ENCODE measurements around the gene ANKLE1. TPM values are rescaled to one million over a fixed set of nuclear protein-coding genes. Genes with fewer than 3 reads are reported as not detected.

ANKLE1 gene
- total RNA-seq, 2 donors from 2014 or later, result 0.27 to 0.44 TPM

DNA sequence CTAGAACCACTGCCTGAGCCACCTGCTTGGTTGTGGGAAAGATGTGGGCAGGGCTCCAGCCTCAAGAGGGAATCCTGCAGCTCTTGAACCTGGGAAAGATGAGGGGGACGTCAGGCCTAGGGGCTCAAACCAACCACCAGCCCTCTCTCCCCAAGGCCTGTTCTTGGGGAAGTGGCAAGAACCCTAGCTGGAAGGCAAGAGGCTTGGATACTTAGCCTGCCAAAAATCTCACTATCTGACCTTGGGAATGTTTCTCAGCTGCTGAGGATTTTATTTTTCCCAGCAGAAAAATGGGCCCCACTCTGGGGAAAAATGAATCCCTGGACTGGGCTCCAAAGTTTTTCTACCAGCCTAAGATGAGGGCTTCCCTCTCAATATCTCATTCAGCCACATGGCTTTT lies 21.8 kb upstream of the ANKLE1 start:
- no peak overlapping the region for H3K4me3 ChIP-seq
- intact Hi-C loops (cut with DNase I), result no loop called here
- no peak for DNase-seq
- TF ChIP-seq, protein P1, sequence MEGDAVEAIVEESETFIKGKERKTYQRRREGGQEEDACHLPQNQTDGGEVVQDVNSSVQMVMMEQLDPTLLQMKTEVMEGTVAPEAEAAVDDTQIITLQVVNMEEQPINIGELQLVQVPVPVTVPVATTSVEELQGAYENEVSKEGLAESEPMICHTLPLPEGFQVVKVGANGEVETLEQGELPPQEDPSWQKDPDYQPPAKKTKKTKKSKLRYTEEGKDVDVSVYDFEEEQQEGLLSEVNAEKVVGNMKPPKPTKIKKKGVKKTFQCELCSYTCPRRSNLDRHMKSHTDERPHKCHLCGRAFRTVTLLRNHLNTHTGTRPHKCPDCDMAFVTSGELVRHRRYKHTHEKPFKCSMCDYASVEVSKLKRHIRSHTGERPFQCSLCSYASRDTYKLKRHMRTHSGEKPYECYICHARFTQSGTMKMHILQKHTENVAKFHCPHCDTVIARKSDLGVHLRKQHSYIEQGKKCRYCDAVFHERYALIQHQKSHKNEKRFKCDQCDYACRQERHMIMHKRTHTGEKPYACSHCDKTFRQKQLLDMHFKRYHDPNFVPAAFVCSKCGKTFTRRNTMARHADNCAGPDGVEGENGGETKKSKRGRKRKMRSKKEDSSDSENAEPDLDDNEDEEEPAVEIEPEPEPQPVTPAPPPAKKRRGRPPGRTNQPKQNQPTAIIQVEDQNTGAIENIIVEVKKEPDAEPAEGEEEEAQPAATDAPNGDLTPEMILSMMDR (IDR thresholded peaks at IDR 0.05), result no peak
- H3K9me3 ChIP-seq, result no peaks in the 10 kb centered on the region
- H3K27me3 ChIP-seq, result no peaks in the 10 kb centered on the region
- H3K4me1 ChIP-seq, result peaks cover 3% of the 10 kb centered on the region
- no peak overlapping the region for H3K27ac ChIP-seq
- H3K36me3 ChIP-seq, result no peaks in the 10 kb centered on the region
- no peak overlapping the region for H3K9ac ChIP-seq (ENCODE audit: low read depth in 2 of 2, low read length in 2 of 2)

GRCh38 chr19:17260842-17261325 lies 20.8 kb upstream of the ANKLE1 start:
- TF ChIP-seq, protein P1 (IDR thresholded peaks at IDR 0.05), result peak; percentile 91
- intact Hi-C loops (cut with DNase I), result no loop called here
- H3K9me3 ChIP-seq, result no peaks in the 10 kb centered on the region
- H3K27me3 ChIP-seq, result no peaks in the 10 kb centered on the region
- no peak overlapping the region for H3K4me3 ChIP-seq
- DNase-seq, result peak; percentile 89
- peak overlapping the region in 1 of 2 donors; percentile 50 for H3K9ac ChIP-seq (ENCODE audit: low read depth in 2 of 2, low read length in 2 of 2)
- peaks cover 3% of the 10 kb centered on the region for H3K4me1 ChIP-seq
- no peak overlapping the region for H3K27ac ChIP-seq
- no peaks in the 10 kb centered on the region for H3K36me3 ChIP-seq

DNA sequence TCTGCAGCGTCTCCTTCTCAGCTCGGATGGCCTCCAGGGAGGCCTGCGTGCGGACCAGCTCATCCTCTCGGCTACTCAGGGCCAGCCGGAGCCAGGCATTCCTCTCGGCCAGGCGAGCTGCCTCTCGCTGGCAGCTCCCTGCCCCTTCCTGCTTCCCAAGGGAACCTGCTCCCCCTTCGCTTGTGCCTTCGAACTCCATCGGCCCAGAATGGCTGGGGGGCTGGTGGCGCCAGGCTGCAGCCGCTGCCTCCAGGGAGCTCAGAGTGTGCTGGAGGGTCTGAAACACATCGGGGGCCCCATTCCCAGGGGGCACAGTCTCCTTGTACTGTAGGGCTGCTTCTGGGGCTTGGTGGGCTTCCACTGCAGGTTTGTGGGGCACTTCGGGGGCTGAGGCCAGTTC lies 19.1 kb upstream of the ANKLE1 start:
- Histone ChIP-seq H3K4me3 (no peak overlapping the region), H3K4me1 (peaks cover 3% of the 10 kb centered on the region), H3K27me3 (no peaks in the 10 kb centered on the region), H3K9me3 (no peaks in the 10 kb centered on the region), H3K27ac (no peak overlapping the region), H3K36me3 (no peaks in the 10 kb centered on the region), H3K9ac (ENCODE audit: low read depth in 2 of 2, low read length in 2 of 2) (no peak overlapping the region)
- intact Hi-C loops (cut with DNase I), result no loop called here
- DNase-seq, result no peak
- TF ChIP-seq, protein P1 (IDR thresholded peaks at IDR 0.05), result no peak

GRCh38 chr19:17263712-17264640 lies 17.7 kb upstream of the ANKLE1 start:
- TF ChIP-seq, protein P1 (IDR thresholded peaks at IDR 0.05), result no peak
- Histone ChIP-seq H3K4me3 (no peak overlapping the region), H3K27me3 (no peaks in the 10 kb centered on the region), H3K9me3 (no peaks in the 10 kb centered on the region), H3K9ac (ENCODE audit: low read depth in 2 of 2, low read length in 2 of 2) (peak overlapping the region in 1 of 2 donors; percentile 26), H3K36me3 (no peaks in the 10 kb centered on the region), H3K4me1 (peaks cover 3% of the 10 kb centered on the region), H3K27ac (no peak overlapping the region)
- intact Hi-C loops (cut with DNase I), result no loop called here
- DNase-seq, result no peak

DNA sequence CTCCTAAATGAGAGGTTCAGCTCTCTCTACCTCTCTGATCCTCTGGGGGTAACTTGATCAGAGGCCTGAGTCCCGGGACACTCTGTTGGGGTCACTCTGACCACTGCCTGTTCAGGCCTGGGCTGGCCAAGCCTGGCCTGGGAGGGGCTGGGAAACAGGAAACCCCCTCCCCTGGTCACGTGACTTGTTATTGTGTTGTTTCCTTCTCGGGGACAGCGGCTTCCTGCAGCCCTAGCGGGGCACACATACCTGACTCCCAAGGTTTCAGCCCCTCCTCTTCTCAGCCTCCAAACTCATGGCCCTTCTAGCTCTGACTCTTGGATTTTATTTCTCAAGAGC lies 17.1 kb upstream of the ANKLE1 start, which contains the start of gene USHBP1:
TSS of gene USHBP1 (minus strand) at position 105 of the 339 bp plus-strand sequence. CDS start 446 bp downstream, outside the sequence.
- H3K27ac ChIP-seq, result no peak within 1 kb of the TSS

More for the DNA sequence above, 17.1 kb upstream of the ANKLE1 start, which contains the start of gene USHBP1:
- no peaks in the 10 kb centered on the region for H3K9me3 ChIP-seq
- H3K36me3 ChIP-seq, result no peaks in the 10 kb centered on the region
- no peak for DNase-seq
- H3K9ac ChIP-seq (ENCODE audit: low read depth in 2 of 2, low read length in 2 of 2), result peak within 1 kb of the TSS in 1 of 2 donors; percentile 26
- TF ChIP-seq, protein P1 (IDR thresholded peaks at IDR 0.05), result no peak
- H3K27me3 ChIP-seq, result no peaks in the 10 kb centered on the region
- no peak within 1 kb of the TSS for H3K4me3 ChIP-seq
- peaks cover 3% of the 10 kb centered on the region for H3K4me1 ChIP-seq
- intact Hi-C loops (cut with DNase I), result no loop called here
